ENCODE measurements around the gene RNASE13.
"Not testable (repeated sequence)": the region's sequence is repeated elsewhere in the genome, so short reads cannot be mapped to it uniquely, and the experiment has no call there.

RNASE13 gene

DNA sequence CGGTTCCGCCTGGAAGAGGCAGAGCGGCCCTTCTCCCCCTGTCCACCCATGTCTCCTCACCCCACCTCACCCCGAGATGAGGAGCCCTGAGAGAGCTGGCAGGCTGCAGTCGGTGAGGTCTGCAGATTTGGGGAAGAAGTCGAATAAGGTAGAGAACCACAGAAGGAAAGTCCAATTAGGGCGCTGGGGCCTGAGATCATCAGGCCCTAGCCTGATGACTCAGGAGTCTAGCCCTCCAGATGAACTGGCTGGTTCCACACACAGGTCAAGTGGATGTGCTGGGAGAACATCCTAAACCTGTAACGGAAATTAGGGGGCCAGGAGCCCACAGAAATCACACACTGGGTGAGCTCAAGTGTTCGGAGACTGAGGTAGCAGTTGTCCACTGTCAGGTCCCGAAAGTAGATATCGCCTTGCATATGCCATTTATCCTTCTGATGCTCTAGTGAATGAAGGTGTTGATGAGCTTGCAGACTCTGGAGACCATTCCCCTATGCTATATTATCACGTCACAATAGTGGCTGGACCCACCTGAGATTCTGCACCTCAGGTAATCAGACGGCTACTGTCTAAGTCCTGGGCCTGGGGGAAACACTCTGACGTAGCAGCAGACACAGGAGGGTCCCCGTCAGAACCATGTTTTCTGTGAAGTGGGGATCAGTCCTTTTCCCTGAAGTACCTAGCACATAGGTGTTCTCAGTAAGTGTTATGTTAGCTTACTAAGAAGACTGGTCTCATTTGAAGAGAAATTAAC is 45.7 kb downstream of the RNASE13 start:
- DNase-seq (ENCODE audit: low read depth): no peak

GRCh38 chr14:20986811-20987210 is 47.8 kb downstream of the RNASE13 start:
- no peak for DNase-seq (ENCODE audit: low read depth)

DNA sequence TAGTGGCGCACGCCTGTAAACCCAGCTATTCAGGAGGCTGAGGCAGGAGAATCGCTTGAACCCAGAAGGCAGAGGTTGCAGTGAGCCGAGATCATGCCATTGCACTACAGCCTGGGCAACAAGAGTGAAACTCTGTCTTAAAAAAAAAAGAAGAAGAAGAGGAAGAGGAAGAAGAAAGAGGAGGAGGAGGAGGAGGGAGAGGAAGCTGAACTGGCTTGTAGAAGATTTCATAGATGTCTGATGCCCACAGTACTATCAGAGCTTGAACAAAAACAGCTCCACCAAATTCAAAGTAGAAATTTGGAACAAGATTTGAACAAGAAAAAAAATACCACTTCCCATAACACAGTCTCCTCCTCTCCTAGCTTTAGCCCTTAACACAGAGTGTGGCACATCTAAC is 49.0 kb downstream of the RNASE13 start:
- DNase-seq (ENCODE audit: low read depth): not testable (repeated sequence)

Data from stimulated activated CD8-positive, alpha-beta memory T cell treated with anti-CD3 and anti-CD28 coated beads, Interleukin-12 subunit alpha, Interleukin-12 subunit beta, amount 100 ng/mL, for 4 hours (primary cell).